GM18868 (cell line): ENCODE measurements around the gene MAGEB17.
A peak's percentile ranks its signal among the peaks of the same experiment; 100 is the strongest.
"Not testable (repeated sequence)": the region's sequence is repeated elsewhere in the genome, so short reads cannot be mapped to it uniquely, and the experiment has no call there.

Source experiments
- ATAC-seq: cut with Tn5 transposase; IDR thresholded peaks from one replicate; pipeline ENCODE4 v1.9.1; 2021; ENCODE audit warnings: mild to moderate bottlenecking, moderate library complexity; ENCODE audit not compliant: unreplicated experiment

Gene MAGEB17

GRCh38 chrX:16167181-16167580 is at the start of gene MAGEB17:
TSS of gene MAGEB17 (plus strand) at chrX:16167481. CDS start at chrX:16170383, 2,902 bp downstream.
- ATAC-seq: no peak

- peak; percentile 86 for ATAC-seq
Measured at GRCh38 chrX:16119353-16120220, 47.7 kb upstream of the MAGEB17 start.

- ATAC-seq: no peak
Measured at GRCh38 chrX:16120431-16120830, 46.9 kb upstream of the MAGEB17 start.

GRCh38 chrX:16123222-16123786 is 44.0 kb upstream of the MAGEB17 start, which contains the start of gene GRPR:
TSS of gene GRPR (plus strand) at chrX:16123565. CDS start at chrX:16123954, 389 bp downstream.
- peak; percentile 54 for ATAC-seq

- no peak for ATAC-seq
Measured at GRCh38 chrX:16124201-16124600, 43.1 kb upstream of the MAGEB17 start.

GRCh38 chrX:16125520-16126149 is 41.6 kb upstream of the MAGEB17 start:
- ATAC-seq: no peak

- ATAC-seq: no peak
Measured at GRCh38 chrX:16130707-16131106, 36.6 kb upstream of the MAGEB17 start.

- no peak for ATAC-seq
Measured at GRCh38 chrX:16134936-16135335, 32.3 kb upstream of the MAGEB17 start.

GRCh38 chrX:16136080-16136479 is 31.2 kb upstream of the MAGEB17 start:
- ATAC-seq: no peak

GRCh38 chrX:16137416-16138107 is 29.7 kb upstream of the MAGEB17 start:
- ATAC-seq: peak; percentile 83

GRCh38 chrX:16138108-16138427 is 29.2 kb upstream of the MAGEB17 start:
- peak; percentile 22 for ATAC-seq

GRCh38 chrX:16140448-16140847 is 26.8 kb upstream of the MAGEB17 start:
- no peak for ATAC-seq

GRCh38 chrX:16140983-16141382 is 26.3 kb upstream of the MAGEB17 start:
- ATAC-seq: no peak

- ATAC-seq: no peak
Measured at GRCh38 chrX:16141422-16142245, 25.6 kb upstream of the MAGEB17 start.

GRCh38 chrX:16142246-16142558 is 25.1 kb upstream of the MAGEB17 start:
- no peak for ATAC-seq

- no peak for ATAC-seq
Measured at GRCh38 chrX:16143968-16144367, 23.3 kb upstream of the MAGEB17 start.

- no peak for ATAC-seq
Measured at GRCh38 chrX:16144420-16144819, 22.9 kb upstream of the MAGEB17 start.

GRCh38 chrX:16145093-16145492 is 22.2 kb upstream of the MAGEB17 start:
- ATAC-seq: not testable (repeated sequence)

- no peak for ATAC-seq
Measured at GRCh38 chrX:16145656-16146055, 21.6 kb upstream of the MAGEB17 start.

- no peak for ATAC-seq
Measured at GRCh38 chrX:16148896-16149295, 18.4 kb upstream of the MAGEB17 start.
